IPS DF 4.7 (cell line): ENCODE data around the gene ATP2B2.
A peak's percentile ranks its signal among the peaks of the same experiment; 100 is the strongest.
"Not testable (repeated sequence)": the region's sequence is repeated elsewhere in the genome, so short reads cannot be mapped to it uniquely, and the experiment has no call there.

Experiments used
- DNase-seq: peaks from one replicate; pipeline ENCODE4 v3.0.0-alpha.2; 2013; ENCODE audit warnings: low spot score; ENCODE audit errors: extremely low read depth

Gene ATP2B2

DNA sequence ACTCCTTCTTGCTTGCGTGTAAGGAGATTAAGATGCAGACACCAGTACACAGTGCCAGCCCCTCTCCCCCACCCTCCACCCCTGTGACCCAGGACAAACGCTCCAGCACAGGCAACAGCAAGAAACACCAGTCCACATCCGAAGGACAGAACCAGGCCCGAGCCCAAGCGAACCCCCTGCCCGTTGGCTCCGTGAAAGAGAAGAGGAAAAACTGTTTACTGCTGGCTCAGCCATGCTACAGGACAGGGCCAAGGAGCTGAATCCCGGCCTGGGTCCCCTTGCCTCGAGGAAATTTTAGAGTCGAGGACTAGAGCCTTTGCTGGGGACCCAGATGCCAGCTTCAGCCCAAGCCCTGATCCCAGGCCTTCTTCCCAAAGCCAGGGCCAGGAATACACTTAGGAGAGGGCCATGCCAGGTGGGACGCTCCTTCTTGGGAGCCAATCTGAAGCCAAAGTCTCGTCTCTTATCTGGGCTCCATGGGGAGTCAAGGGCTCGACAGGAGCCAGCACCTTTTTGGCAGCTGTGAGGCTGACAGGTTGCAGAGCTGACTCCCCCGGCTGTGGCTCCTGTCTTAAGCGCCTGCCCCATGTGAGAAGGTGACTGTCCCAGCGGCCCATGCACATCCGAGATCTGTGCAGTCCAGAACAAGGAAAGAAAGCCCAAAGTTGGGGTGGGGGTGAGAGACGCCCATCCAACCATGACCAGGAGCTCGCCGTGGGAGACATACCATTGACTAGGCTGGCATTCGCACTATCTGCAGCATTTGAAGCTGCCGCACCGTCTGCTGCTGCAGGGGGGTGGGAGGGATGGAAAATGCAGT is 120.6 kb downstream of the ATP2B2 start:
- no peak for DNase-seq

DNA sequence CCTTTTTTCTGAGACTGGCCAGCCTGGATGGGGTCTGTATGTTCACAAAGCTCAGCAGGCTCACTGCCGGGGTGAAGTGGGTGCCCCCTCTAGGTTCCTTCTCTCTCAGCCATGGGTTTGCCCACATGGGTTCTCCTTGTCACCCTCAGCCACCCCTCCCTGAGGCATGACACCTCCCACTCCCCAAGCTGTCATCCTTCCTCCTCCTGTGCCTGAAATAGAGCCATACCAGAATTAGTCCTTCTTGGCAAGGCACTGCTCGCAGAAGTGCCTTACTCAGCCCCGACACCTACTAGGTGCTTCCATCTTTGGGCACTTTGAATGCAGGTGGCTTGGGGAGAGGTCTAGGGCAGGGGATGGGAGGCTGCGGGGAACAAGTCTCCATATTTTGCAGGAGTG is 121.5 kb downstream of the ATP2B2 start:
- no peak for DNase-seq

DNA sequence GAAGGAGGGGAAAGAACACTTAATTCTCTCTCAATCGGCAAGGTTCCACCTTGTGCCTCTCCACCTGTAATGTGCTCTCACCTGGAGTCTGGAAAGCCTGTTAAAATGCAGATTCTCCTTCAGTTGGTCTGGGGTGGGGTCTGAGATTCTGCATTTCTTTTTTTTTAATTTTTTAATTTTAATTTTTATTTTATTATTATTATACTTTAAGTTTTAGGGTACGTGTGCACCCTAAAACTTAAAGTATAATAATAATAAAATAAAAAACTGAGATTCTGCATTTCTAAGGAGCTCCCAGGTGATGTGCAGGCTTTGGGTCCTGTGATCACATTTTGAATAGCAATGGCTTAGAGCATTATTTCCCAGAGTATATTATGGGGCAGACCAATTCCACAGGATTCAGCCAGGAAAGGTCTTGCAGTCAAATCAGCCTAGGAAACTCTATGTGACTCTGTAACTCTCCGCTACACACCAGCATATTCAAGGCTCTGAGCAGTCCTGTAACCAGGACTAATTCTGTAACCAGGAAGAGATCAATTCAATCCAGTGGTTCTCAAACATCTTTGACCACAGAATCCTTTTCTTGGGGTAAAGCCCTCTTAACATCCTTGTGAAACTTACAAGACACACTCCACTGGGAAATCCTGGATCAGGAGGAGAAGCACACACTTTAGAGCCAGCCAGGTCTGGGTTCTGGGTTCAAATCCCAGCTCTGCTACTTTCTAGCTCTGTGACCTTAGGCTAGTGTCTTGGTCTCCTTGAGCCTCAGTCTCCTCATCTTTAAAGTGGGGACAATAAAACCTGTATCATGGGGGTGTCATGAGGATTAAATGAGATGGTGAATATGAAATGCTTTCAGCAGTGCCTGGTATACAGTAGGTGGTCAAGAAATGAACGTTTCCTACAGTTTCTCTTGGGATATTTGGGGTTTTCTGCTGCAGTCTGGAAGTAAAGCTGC is 122.2 kb downstream of the ATP2B2 start:
- DNase-seq = no peak

DNA sequence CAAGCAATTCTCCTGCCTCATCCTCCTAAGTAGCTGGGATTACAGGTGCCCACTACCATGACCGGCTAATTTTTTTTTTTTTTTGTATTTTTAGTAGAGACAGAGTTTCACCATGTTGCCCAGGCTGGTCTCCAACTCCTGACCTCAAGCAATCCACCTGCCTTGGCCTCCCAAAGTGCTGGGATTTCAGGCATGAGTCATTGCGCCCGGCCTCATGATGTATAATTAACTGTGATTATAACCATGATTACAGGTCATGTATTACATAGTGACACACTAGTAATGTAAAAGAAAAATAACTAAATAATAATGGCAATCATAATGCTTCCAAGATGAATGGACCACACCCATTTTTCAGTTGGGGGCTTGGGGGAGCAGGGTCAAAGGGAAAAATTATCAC is 122.9 kb downstream of the ATP2B2 start:
- not testable (repeated sequence) for DNase-seq

DNA sequence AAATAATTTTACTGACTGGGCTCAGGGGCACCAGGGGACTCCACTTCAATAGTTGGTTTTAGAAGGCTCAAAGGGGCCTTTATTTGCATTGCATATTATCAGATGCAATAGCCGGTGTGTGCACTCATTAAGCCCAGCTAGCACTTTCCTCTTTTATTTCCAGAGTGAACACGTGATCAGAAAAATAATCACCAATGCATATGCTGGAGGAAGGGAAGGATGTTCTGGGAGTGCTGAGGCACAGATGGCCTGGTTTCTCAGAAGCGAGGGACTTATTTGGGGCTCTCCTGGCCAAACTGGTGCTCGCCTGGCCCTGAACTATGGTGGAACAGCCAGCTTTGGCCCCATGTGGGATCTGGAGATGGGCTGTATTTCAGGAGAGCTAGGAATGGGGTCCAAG is 124.0 kb downstream of the ATP2B2 start:
- no peak for DNase-seq

DNA sequence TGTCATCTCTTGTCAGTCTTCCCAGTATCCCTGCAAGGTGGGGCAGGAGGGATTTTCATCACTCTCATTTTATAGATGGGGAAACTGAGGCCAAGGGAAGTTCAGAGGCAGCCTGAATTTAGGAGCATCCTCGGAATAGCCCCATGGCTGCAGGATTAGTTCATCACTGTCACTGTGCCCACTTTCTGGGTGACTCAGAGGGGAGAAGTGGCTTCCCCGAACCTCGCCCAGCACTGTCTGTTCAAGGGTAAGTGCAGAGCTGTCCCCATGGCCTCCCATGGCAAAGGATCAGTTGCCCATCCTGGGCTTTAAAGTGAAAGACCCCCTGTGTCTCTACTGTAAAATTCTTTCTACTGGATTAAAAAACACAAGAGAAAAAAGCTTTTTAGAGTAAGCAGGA is 124.5 kb downstream of the ATP2B2 start:
- DNase-seq = no peak

DNA sequence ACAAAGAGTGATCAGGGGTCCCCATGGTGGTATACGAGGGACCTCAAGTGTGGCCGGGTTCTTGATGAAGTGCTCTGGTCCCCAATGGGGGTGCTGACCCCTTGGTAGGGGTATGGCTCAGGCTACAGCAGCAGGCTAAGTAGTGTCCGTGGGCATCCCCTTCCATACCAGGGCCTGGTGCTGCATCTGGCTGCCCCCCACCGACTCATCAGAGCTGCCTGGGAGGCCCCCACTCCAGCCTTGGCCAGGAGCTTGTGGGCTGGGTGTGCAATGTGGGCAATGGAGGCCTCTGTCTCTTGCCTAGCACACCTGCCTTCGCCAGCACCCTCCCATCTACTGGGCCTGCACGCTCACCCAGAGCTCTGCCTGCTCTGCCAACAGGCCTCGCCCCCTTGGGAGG is 125.4 kb downstream of the ATP2B2 start:
- no peak for DNase-seq

DNA sequence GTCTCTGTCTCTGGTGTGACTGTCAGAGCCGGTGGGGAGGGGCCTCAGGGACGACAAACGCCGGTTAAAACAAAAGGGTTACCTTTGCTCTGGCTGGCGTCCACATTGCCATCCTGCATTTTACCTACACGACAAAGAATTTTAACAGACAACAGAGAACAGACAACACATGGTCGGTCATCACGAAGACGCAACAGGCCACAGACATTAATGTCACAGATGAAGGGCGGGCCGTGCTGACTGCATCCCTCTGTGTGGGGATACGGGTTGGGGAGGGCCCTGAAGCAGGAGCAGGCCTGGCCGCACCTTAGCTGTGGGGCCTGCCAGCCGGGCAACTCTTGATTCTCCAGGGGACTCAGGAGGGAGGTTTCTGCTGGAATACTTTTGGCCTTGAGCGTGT is 126.2 kb downstream of the ATP2B2 start:
- no peak for DNase-seq

DNA sequence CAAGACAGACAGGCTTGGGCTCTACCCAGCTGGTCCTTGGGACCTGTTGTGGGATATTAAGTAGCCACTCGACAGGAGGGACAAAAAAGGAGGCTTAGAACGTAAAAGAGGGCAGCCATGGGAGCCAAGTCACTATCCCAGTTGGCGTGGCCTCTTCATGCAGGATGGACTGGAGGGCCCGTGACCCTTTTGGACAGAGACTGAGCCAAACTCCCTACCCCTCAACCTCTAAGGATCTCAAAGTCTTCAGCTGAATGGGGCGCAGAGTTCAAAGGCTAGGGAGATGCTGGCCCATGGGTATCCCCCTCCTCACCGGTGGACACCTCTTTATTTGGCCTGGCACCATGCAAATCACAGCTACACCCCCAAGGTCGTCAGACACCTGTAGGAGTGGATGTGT is 126.6 kb downstream of the ATP2B2 start:
- no peak for DNase-seq

DNA sequence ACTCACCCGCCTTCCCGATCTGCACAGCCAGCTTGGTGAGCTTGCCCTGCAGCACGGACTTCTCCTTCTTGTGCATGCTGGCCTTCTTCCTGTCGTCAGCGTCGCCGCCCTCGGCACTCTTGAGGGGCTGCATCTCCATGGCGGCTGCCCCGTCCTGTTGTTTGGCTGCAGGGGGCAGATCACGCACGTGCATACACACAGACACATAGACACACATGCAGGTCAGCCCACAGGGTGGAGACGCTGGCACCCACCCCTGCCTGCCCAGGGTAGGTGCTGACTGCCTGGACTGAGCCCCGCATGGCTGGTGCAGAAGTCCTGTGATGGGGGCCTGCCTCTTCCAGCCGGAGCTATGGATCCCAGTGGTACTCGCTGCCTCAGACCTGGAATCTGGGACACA is 127.1 kb downstream of the ATP2B2 start:
- no peak for DNase-seq

DNA sequence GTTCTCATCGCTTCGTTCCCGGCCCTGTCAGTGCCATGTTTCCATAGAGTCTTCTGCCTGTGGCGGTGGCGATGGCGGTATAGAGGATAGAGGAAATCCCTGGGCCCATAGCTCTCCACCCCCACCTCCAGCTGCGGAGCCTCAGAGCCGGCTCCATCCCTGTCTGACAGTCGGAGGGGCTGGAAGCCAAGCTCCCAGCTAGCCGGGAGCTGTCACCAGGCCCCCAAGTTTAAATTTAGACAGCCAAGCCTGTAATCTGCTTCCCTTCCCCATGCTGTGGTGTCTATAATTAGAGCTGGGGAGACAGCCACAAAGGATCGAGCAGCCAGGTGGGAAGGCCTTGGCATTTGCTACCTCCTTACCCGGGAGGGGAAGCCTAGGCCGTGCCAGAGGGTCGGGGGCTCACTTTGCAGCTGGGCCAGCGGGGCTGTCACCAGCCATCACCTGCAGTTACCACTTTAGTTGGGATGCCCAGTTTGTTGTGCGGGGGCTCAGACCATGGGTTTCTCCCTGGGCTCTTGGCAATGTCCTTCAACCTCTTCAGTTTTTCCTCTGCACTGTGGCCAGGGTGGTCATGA is 128.1 kb downstream of the ATP2B2 start:
- no peak for DNase-seq

DNA sequence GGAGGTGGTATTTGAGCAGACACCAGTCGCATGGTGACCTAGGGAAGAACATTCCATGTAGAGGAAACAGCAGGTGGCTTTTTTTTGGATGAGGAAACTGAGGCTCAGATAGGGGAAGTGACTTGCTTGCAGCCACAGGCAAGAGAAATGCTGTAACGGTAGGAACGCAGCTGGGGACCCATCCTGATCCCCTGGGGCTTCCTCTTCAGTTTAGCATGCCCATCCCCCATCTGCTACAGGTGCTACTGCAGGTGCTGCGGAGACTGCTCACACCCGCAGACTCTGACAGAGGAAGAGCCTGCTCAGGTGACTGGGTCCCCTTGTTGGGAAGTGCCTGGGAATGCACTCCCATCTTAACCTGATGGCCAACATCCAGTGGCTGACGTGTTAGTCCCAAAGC is 129.0 kb downstream of the ATP2B2 start:
- no peak for DNase-seq

DNA sequence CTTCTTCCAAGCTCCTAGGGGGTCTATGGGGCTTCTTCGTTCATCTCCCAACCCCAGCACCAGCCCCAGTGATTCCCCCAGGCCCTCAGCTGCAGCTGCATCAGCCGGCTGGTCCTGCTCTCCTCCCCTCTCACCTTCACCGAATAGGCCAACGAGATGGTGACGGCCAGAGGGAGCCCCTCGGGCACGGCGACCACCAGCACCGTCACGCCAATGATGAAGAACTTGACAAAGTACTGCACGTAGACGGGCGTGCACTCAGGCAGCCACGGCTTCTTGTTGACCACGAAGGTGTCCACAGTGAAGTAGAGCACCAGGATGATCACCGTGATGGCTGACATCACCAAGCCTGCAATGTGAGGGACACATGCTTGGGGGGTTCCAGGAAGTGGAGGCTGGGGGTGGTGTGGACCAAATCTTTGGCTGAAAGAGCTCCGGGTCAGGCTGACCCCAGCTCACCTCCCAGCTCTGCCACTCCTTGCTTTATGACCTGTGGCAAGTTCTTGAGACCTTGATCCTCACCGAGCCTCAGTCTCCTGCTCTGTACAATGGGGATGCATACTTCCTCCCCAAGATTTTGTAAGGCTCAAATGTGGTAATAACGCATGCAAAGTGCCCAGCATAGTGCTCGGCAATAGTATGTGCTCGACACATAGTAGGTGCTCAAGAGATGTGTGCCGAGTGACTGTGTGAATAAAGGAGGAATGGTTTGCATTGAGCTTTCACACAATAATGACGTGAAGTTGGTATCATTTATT is 129.9 kb downstream of the ATP2B2 start:
- DNase-seq = no peak

DNA sequence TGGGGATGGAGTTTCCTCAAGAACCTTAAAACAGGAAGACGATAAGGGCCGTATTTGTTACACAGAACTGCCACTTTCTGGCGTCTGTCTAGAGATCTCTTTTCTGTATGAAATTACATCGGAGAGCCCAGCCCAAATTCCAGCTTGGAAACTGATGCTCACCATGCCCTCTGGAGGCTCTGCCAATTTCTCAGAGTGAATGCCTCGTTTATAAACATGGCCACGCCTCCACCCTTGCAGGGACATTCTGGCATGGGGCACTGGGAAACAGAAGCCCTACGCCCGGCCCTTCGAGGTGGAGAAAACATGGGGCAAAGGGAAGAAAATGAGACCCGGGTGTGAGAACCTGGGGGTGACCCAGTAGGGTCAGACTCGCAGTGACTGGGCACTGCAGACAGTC is 131.1 kb downstream of the ATP2B2 start:
- DNase-seq = no peak

DNA sequence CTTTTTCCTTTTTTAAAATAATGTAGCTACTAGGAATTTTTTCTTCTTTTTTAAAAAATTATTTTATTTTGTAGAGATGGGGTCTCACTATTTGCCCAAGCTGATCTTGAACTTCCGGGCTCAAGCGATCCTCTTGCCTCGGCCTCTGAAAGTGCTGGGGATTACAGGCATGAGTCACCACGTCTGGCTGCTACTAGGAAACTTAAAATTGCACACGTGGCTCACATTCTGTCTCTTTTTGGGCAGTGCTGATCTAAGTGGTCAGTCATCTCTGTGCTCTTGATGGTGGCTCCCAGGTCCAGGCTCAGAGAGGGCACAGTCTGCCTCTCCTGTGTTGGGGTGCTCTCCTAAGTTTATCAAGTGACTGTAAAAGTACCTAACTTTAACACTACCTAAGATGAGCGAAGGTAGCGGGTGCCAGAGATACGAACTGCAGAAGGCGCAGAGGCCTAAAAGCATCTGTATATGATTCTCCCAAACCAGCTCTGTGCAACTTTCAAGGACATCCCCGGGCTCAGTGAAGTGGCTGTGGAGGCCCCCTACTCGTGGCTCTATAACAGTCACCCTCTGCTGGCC is 131.6 kb downstream of the ATP2B2 start:
- DNase-seq = no peak

DNA sequence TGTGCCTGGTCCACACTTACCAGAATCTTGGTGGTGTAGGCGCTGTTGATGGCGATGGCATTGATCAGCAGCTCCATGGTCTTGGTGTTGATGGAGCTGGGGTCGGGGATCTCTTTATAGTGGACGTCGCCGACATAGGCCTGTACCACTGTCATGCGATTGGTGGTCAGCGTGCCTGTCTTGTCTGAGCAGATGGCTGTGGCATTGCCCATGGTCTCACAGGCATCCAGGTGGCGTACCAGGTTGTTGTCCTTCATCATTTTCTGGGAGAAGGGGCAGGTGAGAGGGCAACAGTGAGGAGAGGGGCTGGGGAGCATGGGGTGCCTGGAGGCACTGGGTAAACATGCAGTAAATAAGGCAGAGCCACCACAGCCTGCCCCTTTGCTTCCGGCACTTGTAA is 133.6 kb downstream of the ATP2B2 start:
- no peak for DNase-seq

DNA sequence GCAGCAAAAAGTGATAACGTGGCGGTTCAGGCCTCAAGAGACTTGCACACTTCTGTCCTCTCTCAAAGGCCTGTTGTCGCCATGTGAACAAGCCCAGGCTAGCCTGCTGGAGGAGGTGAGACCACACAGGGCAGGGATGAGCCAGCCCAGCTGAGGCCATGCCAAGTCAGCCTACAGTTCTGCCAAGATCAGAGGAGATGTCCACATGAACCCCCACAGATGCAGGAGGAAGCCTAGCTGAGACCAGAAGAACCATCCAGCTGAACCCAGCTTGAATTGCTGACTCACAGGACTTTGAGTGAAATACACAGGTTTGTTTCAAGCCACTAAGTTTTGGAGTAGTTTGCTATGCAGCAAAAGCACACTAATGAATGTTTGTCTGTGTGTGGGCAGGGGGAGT is 134.2 kb downstream of the ATP2B2 start:
- no peak for DNase-seq

DNA sequence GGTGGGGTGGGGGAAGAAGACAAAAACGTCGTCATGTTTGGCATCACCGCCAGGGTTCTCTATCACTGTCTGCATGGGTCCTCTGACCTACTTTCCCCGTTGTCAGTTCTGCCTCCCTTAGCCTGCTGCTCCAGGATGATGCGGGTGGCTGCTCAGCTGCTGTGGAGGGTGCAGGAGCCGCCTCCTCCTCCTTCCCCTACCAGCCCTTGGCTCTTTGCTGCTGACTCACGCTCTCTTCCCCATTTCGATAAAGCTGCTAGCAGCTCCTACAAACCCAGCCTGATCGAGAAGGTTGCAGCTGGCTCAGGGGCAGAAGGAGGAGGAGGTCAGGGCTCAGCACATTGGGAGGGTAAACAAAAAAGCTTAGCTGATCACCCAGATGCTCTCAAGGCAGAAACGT is 135.0 kb downstream of the ATP2B2 start:
- DNase-seq = no peak

DNA sequence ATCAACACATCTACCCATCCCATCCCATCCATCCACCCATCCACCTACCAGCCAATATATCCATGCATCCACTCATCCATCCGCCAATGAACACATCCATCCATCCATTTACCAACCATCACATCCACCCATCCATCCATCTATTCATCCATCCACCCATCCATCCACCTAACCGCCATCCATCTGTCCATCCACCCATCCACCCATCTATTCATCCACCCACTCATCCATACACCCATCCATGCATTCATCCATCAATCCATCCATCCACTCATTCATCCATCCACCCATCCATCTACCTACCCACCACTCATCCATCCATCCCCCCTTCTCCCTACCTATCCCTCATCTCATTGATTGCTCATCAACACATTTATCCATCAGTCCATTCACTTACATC is 136.9 kb downstream of the ATP2B2 start:
- no peak for DNase-seq

DNA sequence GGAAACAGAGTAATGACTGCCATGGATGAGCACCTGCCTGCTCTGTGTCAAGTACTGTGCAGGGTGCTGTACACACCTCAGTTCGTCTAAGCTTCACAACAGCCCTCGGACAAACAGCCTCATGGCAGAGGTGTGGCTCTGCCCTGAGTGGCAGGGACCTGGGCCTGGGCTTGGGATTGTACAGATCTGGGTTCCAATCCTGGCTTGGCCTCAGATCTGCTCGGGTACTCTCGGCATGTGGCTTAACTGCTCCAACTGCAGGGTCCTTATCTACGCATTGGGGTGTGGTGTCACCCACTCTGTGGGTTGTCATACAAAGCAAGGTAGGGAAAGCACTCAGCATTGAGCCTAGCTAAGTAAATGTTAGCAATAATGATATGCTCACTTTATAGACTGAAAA is 137.9 kb downstream of the ATP2B2 start:
- DNase-seq = no peak

DNA sequence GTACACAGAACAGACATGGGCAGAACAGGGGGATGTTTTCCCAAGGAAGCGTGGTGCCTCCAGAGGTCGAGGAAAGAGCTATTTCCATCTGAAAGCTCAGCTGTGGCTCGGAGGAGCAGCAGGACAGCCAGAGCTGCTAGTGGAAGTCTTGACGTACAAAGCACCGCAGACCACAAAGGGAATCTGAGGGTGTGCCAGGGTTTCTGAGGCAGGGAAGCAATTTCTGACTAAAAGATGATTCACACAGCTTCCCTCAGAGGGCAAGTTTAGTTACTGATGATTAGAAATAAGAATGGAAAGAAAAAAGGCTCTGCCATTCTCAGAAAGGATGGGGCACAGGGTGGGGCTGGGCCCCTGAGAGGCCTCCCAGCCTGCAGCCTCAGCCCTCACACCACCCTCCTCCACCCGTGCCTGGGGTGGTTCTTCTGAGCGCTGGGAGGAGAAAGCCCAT is 138.7 kb downstream of the ATP2B2 start:
- DNase-seq = peak; percentile 16
